ENCODE data around the gene KLF13.

KLF13 gene

DNA sequence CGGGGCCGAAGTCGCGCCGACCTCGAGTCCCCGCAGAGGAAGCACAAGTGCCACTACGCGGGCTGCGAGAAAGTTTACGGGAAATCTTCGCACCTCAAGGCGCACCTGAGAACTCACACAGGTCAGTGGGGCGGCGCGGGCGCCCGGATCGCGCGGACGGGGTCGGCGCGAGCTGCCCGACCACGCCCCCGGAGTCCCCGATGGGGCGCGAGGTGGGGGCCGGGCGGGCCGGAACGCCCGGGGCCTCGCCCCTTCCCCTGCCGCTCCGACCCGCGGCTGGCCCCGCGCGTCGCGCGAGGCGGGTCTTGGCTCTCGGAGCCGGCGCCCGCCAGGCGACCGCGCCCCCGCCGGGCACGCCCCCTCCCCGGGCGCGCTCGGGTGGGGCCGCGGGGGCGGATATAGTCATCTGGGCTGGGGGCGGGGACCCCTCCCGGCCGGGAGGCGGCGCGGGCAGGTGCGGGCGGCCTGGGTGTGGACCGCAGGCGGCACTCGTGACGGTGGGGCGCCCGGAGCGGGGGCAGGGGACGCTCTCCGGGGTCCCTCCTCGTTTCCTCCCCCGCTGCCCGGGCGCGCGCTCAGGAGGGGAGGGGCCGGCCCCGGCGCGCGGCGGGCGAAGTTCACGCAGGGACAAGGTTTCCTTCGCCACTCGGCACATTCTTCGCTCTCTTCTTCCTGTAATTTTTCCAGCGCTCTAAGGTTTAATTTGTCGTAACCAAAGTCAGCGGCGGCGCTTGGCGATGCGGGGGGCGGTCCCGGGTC lies 1.2 kb downstream of the KLF13 start:
- TF ChIP-seq, protein P1, sequence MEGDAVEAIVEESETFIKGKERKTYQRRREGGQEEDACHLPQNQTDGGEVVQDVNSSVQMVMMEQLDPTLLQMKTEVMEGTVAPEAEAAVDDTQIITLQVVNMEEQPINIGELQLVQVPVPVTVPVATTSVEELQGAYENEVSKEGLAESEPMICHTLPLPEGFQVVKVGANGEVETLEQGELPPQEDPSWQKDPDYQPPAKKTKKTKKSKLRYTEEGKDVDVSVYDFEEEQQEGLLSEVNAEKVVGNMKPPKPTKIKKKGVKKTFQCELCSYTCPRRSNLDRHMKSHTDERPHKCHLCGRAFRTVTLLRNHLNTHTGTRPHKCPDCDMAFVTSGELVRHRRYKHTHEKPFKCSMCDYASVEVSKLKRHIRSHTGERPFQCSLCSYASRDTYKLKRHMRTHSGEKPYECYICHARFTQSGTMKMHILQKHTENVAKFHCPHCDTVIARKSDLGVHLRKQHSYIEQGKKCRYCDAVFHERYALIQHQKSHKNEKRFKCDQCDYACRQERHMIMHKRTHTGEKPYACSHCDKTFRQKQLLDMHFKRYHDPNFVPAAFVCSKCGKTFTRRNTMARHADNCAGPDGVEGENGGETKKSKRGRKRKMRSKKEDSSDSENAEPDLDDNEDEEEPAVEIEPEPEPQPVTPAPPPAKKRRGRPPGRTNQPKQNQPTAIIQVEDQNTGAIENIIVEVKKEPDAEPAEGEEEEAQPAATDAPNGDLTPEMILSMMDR (IDR thresholded peaks at IDR 0.05; ENCODE audit: control insufficient read depth, insufficient read depth, low read depth, low read length, missing control alignments): no peak
- H3K4me3 ChIP-seq (ENCODE audit: control insufficient read depth, low read depth, low read length): peak overlapping the region; percentile 42
- DNase-seq (ENCODE audit: low read depth): no peak

GRCh38 chr15:31328428-31328968 lies 1.9 kb downstream of the KLF13 start:
- DNase-seq (ENCODE audit: low read depth): no peak
- peak overlapping the region; percentile 42 for H3K4me3 ChIP-seq (ENCODE audit: control insufficient read depth, low read depth, low read length)
- TF ChIP-seq, protein P1 (IDR thresholded peaks at IDR 0.05; ENCODE audit: control insufficient read depth, insufficient read depth, low read depth, low read length, missing control alignments): no peak

GRCh38 chr15:31328969-31329639 lies 2.5 kb downstream of the KLF13 start:
- TF ChIP-seq, protein P1 (IDR thresholded peaks at IDR 0.05; ENCODE audit: control insufficient read depth, insufficient read depth, low read depth, low read length, missing control alignments): no peak
- DNase-seq (ENCODE audit: low read depth): no peak

GRCh38 chr15:31329640-31330010 lies 3.0 kb downstream of the KLF13 start:
- H3K4me3 ChIP-seq (ENCODE audit: control insufficient read depth, low read depth, low read length): no peak overlapping the region
- DNase-seq (ENCODE audit: low read depth): no peak
- TF ChIP-seq, protein P1 (IDR thresholded peaks at IDR 0.05; ENCODE audit: control insufficient read depth, insufficient read depth, low read depth, low read length, missing control alignments): no peak

More at GRCh38 chr15:31328969-31329639, 2.5 kb downstream of the KLF13 start:
- peak overlapping the region; percentile 42 for H3K4me3 ChIP-seq (ENCODE audit: control insufficient read depth, low read depth, low read length)

DNA sequence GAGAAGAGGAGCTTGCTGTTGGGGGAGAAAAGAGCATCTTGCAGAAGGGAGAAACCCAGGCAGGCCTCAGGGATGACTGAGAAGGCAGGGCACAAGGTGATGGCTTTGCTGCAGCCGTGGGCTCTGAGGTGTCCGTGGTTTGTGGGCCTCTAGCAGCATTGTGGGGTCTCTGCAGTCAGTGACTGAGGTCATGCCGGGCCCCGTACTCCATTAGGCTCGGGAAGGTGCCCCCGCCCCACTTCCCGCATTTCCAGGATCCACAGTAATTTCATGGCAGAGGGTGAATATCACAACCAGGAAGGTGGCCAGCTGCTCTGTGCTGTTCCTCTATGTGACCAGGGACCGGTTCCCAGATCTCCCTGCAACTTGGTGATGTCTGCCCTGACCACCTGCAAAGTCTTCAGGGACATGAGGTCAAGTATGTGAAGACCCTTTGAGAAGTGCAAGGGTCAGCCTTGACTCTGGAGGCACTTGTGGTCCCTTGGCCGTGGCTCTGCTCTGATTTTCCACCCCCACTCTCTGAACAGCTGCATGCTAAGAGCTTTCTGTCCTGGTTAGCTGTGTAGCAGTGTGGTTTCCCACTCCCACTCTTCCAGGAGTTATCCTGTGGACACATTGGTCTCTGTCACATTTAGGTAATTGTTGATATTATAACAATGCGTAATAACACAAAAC lies 3.6 kb downstream of the KLF13 start:
- DNase-seq (ENCODE audit: low read depth): no peak
- no peak overlapping the region for H3K4me3 ChIP-seq (ENCODE audit: control insufficient read depth, low read depth, low read length)
- TF ChIP-seq, protein P1 (IDR thresholded peaks at IDR 0.05; ENCODE audit: control insufficient read depth, insufficient read depth, low read depth, low read length, missing control alignments): no peak

DNA sequence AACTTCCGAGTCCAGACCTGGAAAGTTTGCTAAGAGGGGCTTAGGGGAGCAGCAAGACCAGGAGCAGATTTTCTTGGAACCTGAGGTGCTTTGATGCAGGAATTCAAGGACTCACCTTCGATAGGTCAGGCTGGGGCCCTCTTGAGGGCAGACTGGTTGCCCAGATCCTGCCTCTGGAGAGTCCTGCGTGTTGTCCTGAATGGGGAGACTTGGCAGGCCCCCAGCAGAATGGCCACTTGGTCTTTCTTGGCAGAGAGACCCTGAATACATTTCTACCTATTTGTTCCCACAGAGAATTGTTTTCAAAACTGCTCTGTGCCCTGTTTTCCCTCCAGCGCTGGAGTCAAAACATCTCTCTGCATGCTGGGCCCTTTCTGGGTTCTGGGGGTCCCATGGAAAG lies 4.2 kb downstream of the KLF13 start:
- TF ChIP-seq, protein P1 (IDR thresholded peaks at IDR 0.05; ENCODE audit: control insufficient read depth, insufficient read depth, low read depth, low read length, missing control alignments): no peak
- H3K4me3 ChIP-seq (ENCODE audit: control insufficient read depth, low read depth, low read length): no peak overlapping the region
- no peak for DNase-seq (ENCODE audit: low read depth)

Measured in AG09309 (cell line).